SK-N-SH (cell line): Measurements from ENCODE around the gene KIF5C. TPM values are rescaled to one million over a fixed set of nuclear protein-coding genes. Genes with fewer than 3 reads are reported as not detected.

Experiments
- CTCF ChIA-PET: fragments of 300-600, 350-600 bp; formaldehyde crosslinking; extraction: SDS; loops from one replicate; lab custom pipeline; 2021; lab: Yijun Ruan, JAX
- POLR2A ChIA-PET: fragments of 350-600 bp; sonication (Branson Sonifier 250); formaldehyde crosslinking; extraction: SDS; loops from one replicate; lab custom pipeline; 2020; ENCODE audit warnings: antibody characterized with exemption, inconsistent platforms; lab: Yijun Ruan, JAX
- DNase-seq: peaks from one replicate; pipeline ENCODE4 v3.0.0; 2012
- H2AFZ ChIP-seq: fragments of 200-600 bp; sonication (generic); 2 replicates; pipeline ENCODE4 v1.8.1; 2016; ENCODE audit warnings: antibody characterized with exemption, mild to moderate bottlenecking, low read depth
- H3F3A ChIP-seq: fragments of 200-600 bp; sonication (generic); replicated peaks from 2 replicates; pipeline ENCODE3; 2016; ENCODE audit warnings: antibody characterized with exemption, mild to moderate bottlenecking; ENCODE audit not compliant: insufficient read depth
- H3K27ac ChIP-seq, 2 experiments: fragments of 200-500 bp in 1 of 2; fragments of 200-600 bp in 1 of 2; sonication (Bioruptor generic) in 1 of 2; sonication (generic), shearing (Covaris generic) in 1 of 2; 2 replicates each; pipeline versions ENCODE4 v1.5.1 to v1.6.1; 2014 to 2016; ENCODE audit warnings: low read depth in 2 of 2, inconsistent platforms in 1 of 2, low read length in 1 of 2, mild to moderate bottlenecking in 1 of 2, mixed read lengths in 1 of 2
- H3K27me3 ChIP-seq: fragments of 200-600 bp; sonication (generic), shearing (Covaris generic); 2 replicates; pipeline ENCODE4 v1.6.1; 2016; ENCODE audit warnings: mixed run types; ENCODE audit not compliant: insufficient read depth
- H3K36me3 ChIP-seq, 2 experiments: fragments of 200-500 bp in 1 of 2; fragments of 200-600 bp in 1 of 2; sonication (Bioruptor generic) in 1 of 2; sonication (generic) in 1 of 2; replicated peaks in 1 of 2; 2 replicates each; pipeline versions ENCODE3 to v1.5.1; 2014 to 2016; ENCODE audit warnings: low read length in 1 of 2, mild to moderate bottlenecking in 1 of 2; ENCODE audit not compliant: insufficient read depth in 2 of 2, control insufficient read depth in 1 of 2
- H3K4me1 ChIP-seq, 2 experiments: fragments of 200-500 bp in 1 of 2; fragments of 200-600 bp in 1 of 2; sonication (Bioruptor generic) in 1 of 2; sonication (generic), shearing (Covaris generic) in 1 of 2; 2 replicates each; pipeline versions ENCODE4 v1.5.1 to v1.6.1; 2014 to 2016; ENCODE audit warnings: low read depth in 1 of 2, low read length in 1 of 2, mixed run types in 1 of 2; ENCODE audit not compliant: insufficient read depth in 2 of 2, control insufficient read depth in 1 of 2
- H3K4me2 ChIP-seq: fragments of 200-600 bp; sonication (generic), shearing (Covaris generic); 2 replicates; pipeline ENCODE4 v1.6.1; 2017; ENCODE audit warnings: mixed run types
- H3K4me3 ChIP-seq, 2 experiments: fragments of 200-500 bp in 1 of 2; fragments of 200-600 bp in 1 of 2; sonication (Bioruptor generic) in 1 of 2; sonication (generic), shearing (Covaris generic) in 1 of 2; 2 replicates each; pipeline versions ENCODE4 v1.5.1 to v1.8.1; 2014 to 2016; ENCODE audit warnings: low read depth in 2 of 2, inconsistent platforms in 1 of 2, low read length in 1 of 2, mild to moderate bottlenecking in 1 of 2, mixed read lengths in 1 of 2, moderate library complexity in 1 of 2
- H3K79me2 ChIP-seq: fragments of 200-600 bp; sonication (generic); 2 replicates; pipeline ENCODE4 v1.8.1; 2017; ENCODE audit warnings: mild to moderate bottlenecking; ENCODE audit not compliant: insufficient read depth
- H3K9ac ChIP-seq: fragments of 200-600 bp; sonication (generic); 2 replicates; pipeline ENCODE4 v1.6.1; 2017; ENCODE audit warnings: mixed run types
- H3K9me2 ChIP-seq: fragments of 200-600 bp; sonication (generic); 2 replicates; pipeline ENCODE4 v1.6.1; 2017; ENCODE audit warnings: mixed run types
- H3K9me3 ChIP-seq: fragments of 200-600 bp; sonication (generic); 2 replicates; pipeline ENCODE4 v1.6.1; 2017; ENCODE audit warnings: mixed run types, mild to moderate bottlenecking, moderate library complexity
- H4K20me1 ChIP-seq: fragments of 200-600 bp; sonication (generic); 2 replicates; pipeline ENCODE4 v1.6.1; 2017; ENCODE audit warnings: mild to moderate bottlenecking, mixed run types; ENCODE audit not compliant: insufficient read depth
- EP300 ChIP-seq, 2 experiments: IDR thresholded peaks; 2 replicates each; pipeline versions ENCODE4 v1.4.0 to v1.6.1; 2012; ENCODE audit warnings: borderline replicate concordance in 1 of 2, low read depth in 1 of 2, low read length in 1 of 2
- EZH2phosphoT487 ChIP-seq: fragments of 200-600 bp; sonication (generic); IDR thresholded peaks from 2 replicates; pipeline ENCODE4 v1.6.1; 2017; ENCODE audit warnings: low read depth, mixed run types, mild to moderate bottlenecking, antibody characterized with exemption, moderate library complexity, borderline replicate concordance
- FOXJ3 ChIP-seq: sonication (generic); formaldehyde crosslinking; IDR thresholded peaks from 2 replicates; pipeline ENCODE4 v1.5.1; 2020; ENCODE audit warnings: mild to moderate bottlenecking, missing genetic modification reagents
- FOXM1 ChIP-seq: IDR thresholded peaks from 2 replicates; pipeline ENCODE4 v1.4.0; 2012; ENCODE audit warnings: low read depth, mild to moderate bottlenecking
- GABPA ChIP-seq: IDR thresholded peaks from 2 replicates; pipeline ENCODE4 v1.4.0; 2012; ENCODE audit warnings: low read depth, mild to moderate bottlenecking
- GATA2 ChIP-seq: sonication (generic); formaldehyde crosslinking; IDR thresholded peaks from 2 replicates; pipeline ENCODE4 v1.5.0; 2020; ENCODE audit warnings: mild to moderate bottlenecking, missing genetic modification reagents
- IRF3 ChIP-seq: fragments of 150-350 bp; IDR thresholded peaks from 2 replicates; pipeline ENCODE4 v1.6.1; 2016; ENCODE audit warnings: mild to moderate bottlenecking, low read depth, low read length
- MAX ChIP-seq: IDR thresholded peaks from 2 replicates; pipeline ENCODE4 v1.4.0; 2012; ENCODE audit warnings: low read depth
- MXI1 ChIP-seq: IDR thresholded peaks from 2 replicates; pipeline ENCODE4 v1.6.1; 2012; ENCODE audit warnings: mild to moderate bottlenecking, low read depth, low read length, improper control_type of control experiment
- NRF1 ChIP-seq: IDR thresholded peaks from 2 replicates; pipeline ENCODE4 v1.6.1; 2012; ENCODE audit warnings: low read depth, mild to moderate bottlenecking, low read length
- POLR2AphosphoS5 ChIP-seq: IDR thresholded peaks from 2 replicates; pipeline ENCODE4 v1.6.1; 2012; ENCODE audit warnings: low read depth, low read length
- RCOR1 ChIP-seq: fragments of 150-350 bp; IDR thresholded peaks from 2 replicates; pipeline ENCODE4 v1.6.1; 2017; ENCODE audit warnings: antibody characterized with exemption, low read length
- RXRA ChIP-seq: IDR thresholded peaks from 2 replicates; pipeline ENCODE4 v1.4.0; 2012; ENCODE audit warnings: low read depth, mild to moderate bottlenecking, borderline replicate concordance
- SIN3A ChIP-seq: IDR thresholded peaks from 2 replicates; pipeline ENCODE4 v1.6.1; 2012; ENCODE audit warnings: low read depth, mild to moderate bottlenecking, low read length, moderate library complexity, borderline replicate concordance
- TEAD4 ChIP-seq: IDR thresholded peaks from 2 replicates; pipeline ENCODE4 v1.4.0; 2012; ENCODE audit warnings: mild to moderate bottlenecking, borderline replicate concordance; ENCODE audit not compliant: insufficient read depth
- WGBS: methylation state at CpG from one replicate; pipeline ENCODE4 v1.1.6; 2017; ENCODE audit warnings: low lambda C conversion rate; 5-methylcytosine and 5-hydroxymethylcytosine counted together
- polyA plus RNA-seq, 3 experiments: library from polyadenylated mRNA; depleted of rRNA; stranded (reverse); fragments of >200 nt; gene quantifications; 2 replicates each; pipeline ENCODE4 v1.2.3, GENCODE V29; 2012

Gene KIF5C
- polyA plus RNA-seq, 1 of the 3 experiments (the other 2 are of a cell fraction): 3.9 TPM

- H3K4me2 ChIP-seq: no peak overlapping the region
- no peak overlapping the region for H3K4me3 ChIP-seq
- H3K27ac ChIP-seq: no peak overlapping the region
- DNase-seq: peak; percentile 6
- peaks cover 0 to 2% of the 10 kb centered on the region in 2 experiments for H3K36me3 ChIP-seq
- TF ChIP-seq RCOR1 (no peak), GATA2 (CRISPR knock-in tag) (no peak), FOXJ3 (CRISPR knock-in tag) (no peak)
- H3K27me3 ChIP-seq: no peaks in the 10 kb centered on the region
- H2AFZ ChIP-seq: no peak overlapping the region
- H3F3A ChIP-seq: no peaks in the 10 kb centered on the region
- POLR2A ChIA-PET: no interaction called here
- H4K20me1 ChIP-seq: no peaks in the 10 kb centered on the region
- no peaks in the 10 kb centered on the region; a peak in 1 of 4 replicates for H3K4me1 ChIP-seq
- H3K79me2 ChIP-seq: no peaks in the 10 kb centered on the region
- WGBS: 71% methylated on average over 6 of the region's 6 CpGs
- H3K9me3 ChIP-seq: no peaks in the 10 kb centered on the region
- H3K9me2 ChIP-seq: no peaks in the 10 kb centered on the region
- H3K9ac ChIP-seq: no peak overlapping the region
- CTCF ChIA-PET: no interaction called here
These were observed 130.5 kb downstream of the KIF5C start for GRCh38 chr2:149005471-149006077.

GRCh38 chr2:149006883-149007543 is 132.0 kb downstream of the KIF5C start:
- Histone ChIP-seq H2AFZ (no peak overlapping the region), H3K79me2 (no peaks in the 10 kb centered on the region), H3K27ac (no peak overlapping the region), H3K4me2 (no peak overlapping the region), H3K9me2 (no peaks in the 10 kb centered on the region), H4K20me1 (no peaks in the 10 kb centered on the region), H3K4me3 (no peak overlapping the region), H3K27me3 (no peaks in the 10 kb centered on the region), H3K36me3 (peaks cover 0 to 3% of the 10 kb centered on the region in 2 experiments), H3K9me3 (no peaks in the 10 kb centered on the region), H3F3A (no peaks in the 10 kb centered on the region), H3K9ac (no peak overlapping the region), H3K4me1 (no peaks in the 10 kb centered on the region; a peak in 1 of 4 replicates)
- ChIA-PET CTCF (interaction anchor here (1.0 to 2.1 kb wide), 3 partner anchors 10 to 554 kb away, joined by 3 to 10 read pairs (median 7); no protein-coding TSS in a partner anchor), POLR2A (no interaction called here)
- TF ChIP-seq NRF1 (no peak), MXI1 (no peak), MAX (no peak), FOXM1 (no peak), EP300 (IDR thresholded peaks at IDR 0.05; ENCODE audit: borderline replicate concordance in 1 of 2, low read depth in 1 of 2, low read length in 1 of 2) (no peak), RXRA (no peak), GABPA (no peak), IRF3 (no peak), EZH2phosphoT487 (no peak), FOXJ3 (CRISPR knock-in tag) (no peak), TEAD4 (no peak), SIN3A (no peak), POLR2AphosphoS5 (no peak)
- WGBS: 82% methylated on average over 4 of the region's 4 CpGs
- DNase-seq: peak; percentile 3
